NOMO-1 (cell line): ENCODE data around the gene CDHR3.

Source experiments
- DNase-seq, 2 experiments: peaks; one replicate each; lab custom pipeline; 2025; ENCODE audit not compliant: unreplicated experiment in 2 of 2; lab: John Stamatoyannopoulos, UW

Gene CDHR3

DNA sequence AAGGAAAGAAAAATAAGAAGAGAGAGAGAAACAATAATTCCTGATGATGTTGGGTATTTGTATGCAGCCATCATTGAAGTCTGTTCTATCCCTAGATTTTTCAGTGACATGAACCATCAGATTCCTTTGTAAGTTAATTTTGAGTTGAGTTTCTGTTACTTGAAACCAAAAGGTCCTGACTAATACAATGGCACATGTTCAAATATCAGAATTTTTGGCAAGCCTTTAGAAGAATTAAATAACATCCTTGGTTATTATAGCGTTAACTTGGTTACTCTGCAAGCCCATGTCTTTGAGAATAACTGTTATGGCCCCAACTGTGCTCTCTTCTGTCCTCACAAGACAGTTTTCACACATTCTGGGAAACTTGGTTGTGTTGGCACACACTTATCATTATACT is 82.5 kb downstream of the CDHR3 start:
- DNase-seq = no peak

DNA sequence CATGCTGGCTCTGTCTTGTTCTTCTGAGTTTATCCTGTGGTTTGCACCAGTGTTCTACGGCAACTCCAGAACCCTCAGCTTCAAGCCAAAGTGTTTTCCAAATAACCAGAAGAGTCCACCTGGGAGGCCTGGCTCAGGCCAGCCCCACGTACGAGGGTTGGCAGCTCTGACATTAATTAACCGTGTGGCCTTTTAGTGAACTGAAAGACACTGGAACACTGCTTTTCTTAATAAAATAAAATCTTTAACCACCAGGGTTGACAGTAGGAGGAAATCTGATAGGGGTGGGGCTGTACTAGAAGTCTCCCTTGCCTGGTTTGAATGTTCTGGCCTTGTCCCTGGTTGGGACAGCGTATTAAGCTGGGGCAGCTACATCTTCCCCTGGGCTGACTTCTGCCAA is 84.1 kb downstream of the CDHR3 start:
- DNase-seq = no peak

DNA sequence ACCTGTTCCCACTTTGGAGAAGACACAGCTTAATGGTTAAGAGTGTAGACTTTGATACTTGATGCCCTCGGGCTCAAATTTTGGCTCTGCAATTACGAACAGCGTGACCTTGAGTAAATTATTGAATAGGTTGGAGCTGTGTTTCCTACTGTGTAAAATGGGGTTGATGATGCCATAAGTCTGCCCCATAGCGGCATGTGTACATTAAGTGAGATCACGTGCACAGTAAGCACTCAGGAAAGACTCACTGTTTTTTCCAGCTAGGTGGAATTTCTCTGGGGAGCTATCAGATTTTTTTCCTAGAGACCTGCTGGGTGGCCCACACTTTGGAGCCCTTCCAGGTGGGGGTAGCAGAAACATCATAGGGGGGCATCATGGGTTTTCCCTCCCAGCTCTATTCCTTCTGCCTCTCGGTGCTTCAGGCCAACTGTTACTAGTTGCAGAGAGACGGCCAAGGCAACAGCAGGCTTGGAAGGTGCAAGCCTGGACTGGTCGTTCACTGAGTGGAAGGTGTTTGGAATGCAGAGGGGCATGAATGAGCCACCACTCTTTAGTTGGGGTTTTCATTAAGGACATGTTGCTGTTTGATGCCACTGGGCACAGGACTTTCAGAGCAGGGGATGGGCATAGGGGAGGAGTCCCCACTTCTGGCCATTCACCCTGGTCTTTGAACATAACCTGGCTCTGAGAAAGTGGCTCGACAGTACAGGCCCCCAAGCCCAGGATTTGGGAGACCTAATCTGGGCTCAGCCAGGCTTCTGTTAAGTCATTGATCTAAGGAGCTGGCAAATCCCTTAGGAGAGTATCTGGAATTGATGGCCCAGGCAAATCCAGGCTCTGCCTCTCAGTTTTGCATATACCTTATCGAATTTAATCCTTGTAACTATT is 85.0 kb downstream of the CDHR3 start:
- no peak for DNase-seq

DNA sequence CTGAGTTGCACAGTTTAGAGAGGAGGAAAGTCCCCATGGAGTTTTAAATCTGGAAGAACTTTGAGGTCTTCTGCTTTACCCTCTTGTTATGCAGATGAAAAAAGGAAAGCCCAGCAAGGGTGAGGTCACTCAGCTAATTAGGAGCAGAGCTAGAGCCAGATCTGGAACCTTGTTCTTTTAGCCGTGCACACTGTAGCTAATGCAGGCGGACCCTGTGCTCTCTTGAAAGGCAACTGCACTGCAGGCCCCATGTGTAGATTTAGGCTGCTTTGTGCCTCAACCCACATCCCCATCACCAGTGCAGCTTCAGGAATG is 85.6 kb downstream of the CDHR3 start:
- DNase-seq = no peak

DNA sequence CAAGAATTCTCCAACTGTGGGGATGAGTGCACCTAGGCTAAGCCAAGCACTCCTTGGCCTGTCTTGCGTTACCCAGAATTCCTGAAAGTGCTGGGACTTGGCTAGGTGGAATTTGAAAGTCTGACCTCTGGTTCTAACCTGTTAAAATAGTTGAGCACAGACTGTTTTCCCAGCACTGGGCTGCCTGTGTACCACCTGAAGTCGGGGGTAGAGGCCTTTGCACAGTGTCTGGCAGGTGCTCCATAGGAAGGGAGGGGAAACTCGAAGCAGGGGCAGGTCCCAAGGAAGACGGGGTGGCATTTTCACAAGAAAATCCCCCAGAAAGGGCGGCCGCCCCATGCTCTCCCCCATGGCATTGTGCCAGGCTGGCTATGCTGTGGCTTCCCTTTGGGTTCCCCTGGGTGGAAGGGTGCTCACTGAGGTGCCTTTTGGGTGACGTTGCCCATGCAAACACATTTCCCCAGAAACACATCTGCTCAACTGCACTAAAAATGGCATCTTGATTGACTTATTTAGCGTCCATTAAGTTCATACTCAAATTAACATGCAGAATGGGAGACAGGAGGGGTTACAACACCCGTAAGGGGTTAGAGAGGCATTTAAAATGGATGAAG is 86.2 kb downstream of the CDHR3 start:
- DNase-seq = no peak

DNA sequence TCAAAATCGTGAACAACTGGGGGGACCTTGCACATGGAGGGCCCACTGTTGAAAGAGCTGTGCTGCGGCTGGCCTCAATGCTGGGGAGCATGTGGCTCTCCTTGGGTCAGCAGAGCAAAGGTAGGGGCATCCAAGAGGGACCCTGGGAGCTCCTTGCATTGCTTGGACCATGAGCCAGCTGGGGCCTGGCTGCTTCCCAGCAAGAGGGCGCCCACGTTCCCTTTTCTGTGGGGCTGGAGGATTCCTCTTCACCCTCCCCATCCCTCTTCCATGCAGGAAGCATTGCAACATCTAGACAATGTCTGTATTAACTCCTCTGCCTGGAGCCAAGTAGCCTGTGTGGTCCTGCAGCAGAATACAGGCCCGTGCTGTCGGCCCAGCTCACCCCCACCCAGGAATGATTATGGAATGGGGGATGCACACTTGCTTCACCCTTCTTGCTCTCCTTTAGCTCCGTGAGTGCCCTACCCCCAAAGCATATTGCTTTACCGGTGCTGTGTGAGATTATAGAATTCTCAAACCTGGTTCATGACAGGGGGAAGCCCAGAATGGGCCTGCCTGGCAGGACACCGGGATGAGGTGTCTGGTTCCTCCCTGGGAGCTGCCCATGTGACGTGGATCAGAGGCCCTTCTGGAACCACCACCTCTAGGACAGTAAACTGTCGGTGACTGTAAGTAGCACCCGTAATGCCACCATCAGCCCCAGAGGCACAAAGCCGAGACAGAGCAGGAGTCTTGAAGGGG is 87.1 kb downstream of the CDHR3 start:
- no peak for DNase-seq

DNA sequence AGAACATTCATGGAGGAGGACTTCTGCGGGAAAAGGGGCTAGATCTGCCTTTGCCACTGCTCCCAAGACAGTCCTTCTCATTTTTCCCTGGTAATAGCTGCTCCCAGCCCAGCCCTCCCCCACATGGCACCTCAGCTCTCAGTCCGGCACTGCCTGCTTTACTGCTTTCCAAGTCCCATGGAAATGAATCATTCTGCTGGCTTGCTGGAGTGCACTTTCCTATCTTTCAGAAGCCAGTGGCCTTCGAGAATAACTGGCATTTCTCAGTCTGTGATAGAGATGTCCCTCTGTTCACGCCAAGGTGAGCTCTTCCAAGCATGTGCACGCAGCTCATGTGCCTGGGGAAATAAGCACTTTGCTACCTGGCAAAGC is 87.7 kb downstream of the CDHR3 start:
- no peak for DNase-seq

DNA sequence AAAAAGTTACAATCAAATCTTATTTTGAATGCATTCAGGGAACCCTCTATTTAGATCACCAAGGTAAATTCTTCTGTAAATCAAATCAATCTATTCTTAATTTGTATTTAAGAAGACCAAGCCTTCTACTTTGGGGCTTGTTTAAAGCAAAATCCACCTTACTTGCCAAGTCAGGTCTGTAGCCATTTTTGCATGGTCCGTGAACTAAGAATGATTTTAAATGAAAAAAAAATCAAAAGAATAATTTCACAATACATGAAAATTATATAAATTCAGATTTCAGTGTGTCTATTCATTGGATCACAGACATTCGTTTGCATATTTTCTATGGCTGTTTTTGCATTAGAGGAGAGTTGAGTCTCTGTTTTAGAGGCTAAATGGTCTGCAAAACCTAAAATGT is 89.6 kb downstream of the CDHR3 start:
- no peak for DNase-seq

DNA sequence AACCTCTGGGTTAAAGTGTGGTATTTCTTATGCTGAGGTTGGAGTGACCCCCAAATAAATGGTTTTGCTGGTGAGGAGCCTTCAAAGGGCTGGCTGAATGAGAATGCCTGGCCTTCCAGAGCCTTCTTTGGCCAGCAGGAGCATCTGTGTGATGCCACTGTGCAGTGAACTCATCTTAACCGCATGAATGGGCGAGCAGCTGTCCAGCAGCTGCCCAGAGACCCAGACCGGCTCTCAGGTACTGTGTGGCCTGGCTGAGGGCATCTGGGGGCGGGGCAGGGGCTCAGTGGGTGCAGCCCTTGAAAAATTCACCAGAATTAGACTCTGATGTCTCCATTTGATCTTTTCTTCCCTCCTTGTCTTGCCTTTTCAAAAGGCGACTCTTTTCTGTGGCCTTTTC is 90.0 kb downstream of the CDHR3 start:
- no peak for DNase-seq

DNA sequence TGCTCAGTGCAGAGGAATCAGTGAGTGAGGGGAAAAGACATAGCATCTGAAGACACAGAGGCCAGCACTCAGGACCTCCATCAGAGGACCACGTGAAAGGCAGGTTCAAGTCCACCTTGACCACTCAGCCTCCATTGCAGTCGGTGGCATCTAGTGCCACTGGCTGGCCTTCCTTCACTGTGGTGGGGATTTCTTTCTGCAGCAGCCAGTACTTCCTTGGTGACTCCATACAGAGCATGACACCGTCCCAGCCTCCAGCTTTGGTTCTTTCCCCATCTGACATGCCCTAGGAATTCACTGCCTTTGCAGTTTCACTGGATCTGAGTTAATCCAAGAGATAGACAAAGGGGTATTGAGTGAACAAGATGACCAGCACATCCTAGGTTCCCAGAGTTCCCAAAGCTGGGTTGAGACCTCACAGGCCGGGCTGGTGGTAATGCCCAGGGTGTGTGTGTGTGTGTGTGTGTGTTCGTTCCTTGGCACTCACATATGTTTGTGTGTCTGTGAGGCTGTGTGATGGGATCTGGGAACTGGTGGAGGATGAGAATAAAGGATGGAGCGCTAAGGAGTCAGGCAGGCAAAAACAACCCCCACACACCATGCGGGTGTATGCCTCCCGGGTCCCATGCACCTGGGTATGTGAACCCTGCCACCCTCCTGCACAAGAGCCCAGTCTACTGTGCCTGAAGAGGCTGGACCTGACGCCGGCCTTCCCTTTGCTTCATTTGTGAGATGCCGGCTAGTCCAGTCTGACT is 91.3 kb downstream of the CDHR3 start:
- no peak for DNase-seq

DNA sequence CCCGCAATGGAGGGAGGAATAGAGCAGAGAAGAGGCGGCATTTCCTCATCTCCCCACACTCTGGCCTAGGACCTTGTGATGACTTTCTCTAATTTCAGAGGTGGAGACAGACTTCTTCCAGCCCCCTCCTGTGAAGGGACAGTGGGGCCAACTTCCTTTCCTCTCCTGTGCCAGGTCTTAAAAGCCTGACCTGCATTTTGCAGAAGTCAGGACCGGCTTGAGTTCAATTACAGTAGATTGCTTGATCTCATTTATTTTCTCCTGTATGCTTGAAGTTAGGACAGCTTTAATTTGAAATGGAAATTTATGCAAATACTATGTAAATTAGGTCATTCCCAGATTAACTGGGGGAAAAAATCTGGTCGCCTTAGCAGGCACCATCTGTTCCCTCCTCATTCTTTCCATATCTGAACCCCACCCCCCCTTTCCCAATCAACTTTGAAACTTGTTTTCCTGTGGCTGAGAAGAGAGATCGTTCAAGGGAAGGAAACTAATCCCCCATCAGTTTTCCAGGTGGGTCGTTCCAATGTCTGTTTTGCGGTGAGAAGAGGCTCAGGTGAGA is 92.0 kb downstream of the CDHR3 start:
- no peak for DNase-seq

DNA sequence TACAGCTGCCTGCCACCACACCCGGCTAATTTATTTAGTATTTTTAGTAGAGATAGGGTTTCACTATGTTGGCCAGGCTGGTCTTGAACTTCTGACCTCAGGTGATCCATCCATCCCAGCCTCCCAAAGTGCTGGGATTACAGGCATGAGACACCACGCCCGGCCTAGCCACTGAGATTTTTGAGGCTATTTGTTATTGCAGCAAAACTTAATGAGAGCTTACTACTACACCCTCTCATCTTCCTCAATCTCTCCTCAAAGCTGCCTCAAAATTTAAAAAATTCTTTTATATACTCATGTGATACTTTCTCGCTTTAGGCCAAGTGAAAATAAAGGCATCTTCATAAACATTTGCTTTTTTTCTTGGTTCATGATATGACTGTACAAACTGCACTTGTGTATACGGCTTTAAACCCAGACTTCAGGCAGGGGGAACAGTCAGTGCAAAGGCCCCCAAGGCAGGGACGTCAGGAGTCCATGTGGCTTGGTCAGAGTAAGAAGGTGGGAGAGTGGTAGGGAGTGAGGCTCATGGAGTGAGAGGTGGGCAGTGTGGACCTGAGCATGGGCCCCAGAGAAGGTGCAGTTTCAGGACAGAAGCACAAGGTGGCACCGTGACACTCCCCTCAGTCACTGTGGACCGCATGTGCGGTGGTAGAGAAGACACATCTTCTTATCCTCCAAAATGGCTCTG is 93.6 kb downstream of the CDHR3 start:
- DNase-seq = peak; percentile 18 to 20

DNA sequence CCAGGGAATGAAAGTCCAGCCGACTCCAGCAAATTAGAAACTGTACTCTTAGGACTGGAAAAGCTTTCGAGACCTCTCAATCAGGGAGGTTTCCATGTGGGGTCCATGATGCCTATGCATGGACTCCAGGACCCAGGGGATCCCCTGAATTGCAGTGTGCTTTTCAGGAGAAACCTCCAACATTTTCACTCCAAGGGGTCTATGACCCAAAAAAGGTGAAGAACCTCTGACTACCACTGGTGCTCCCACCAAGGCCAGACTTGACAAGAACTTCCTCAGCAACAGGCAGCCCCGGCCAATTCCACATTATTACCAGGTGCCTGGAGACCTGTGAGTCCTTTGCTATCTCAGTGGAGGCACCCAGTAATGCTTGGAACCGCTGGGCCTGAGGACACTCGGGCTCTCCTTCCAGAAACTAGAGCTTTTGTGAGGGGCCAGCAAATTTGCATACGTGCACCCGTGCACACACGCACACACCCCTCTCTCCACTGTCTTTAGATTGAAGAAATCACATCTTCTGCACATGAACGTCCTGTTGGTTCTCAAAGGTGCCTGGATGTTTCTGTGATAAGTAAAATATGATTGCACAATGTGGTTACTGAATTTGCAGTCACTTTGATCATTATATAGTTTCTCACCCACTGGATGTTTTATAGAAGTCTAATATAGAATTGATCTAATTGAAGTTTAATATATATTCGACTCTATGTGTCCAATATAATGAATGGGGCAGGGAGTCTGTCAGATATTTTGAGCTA is 94.3 kb downstream of the CDHR3 start:
- no peak for DNase-seq

DNA sequence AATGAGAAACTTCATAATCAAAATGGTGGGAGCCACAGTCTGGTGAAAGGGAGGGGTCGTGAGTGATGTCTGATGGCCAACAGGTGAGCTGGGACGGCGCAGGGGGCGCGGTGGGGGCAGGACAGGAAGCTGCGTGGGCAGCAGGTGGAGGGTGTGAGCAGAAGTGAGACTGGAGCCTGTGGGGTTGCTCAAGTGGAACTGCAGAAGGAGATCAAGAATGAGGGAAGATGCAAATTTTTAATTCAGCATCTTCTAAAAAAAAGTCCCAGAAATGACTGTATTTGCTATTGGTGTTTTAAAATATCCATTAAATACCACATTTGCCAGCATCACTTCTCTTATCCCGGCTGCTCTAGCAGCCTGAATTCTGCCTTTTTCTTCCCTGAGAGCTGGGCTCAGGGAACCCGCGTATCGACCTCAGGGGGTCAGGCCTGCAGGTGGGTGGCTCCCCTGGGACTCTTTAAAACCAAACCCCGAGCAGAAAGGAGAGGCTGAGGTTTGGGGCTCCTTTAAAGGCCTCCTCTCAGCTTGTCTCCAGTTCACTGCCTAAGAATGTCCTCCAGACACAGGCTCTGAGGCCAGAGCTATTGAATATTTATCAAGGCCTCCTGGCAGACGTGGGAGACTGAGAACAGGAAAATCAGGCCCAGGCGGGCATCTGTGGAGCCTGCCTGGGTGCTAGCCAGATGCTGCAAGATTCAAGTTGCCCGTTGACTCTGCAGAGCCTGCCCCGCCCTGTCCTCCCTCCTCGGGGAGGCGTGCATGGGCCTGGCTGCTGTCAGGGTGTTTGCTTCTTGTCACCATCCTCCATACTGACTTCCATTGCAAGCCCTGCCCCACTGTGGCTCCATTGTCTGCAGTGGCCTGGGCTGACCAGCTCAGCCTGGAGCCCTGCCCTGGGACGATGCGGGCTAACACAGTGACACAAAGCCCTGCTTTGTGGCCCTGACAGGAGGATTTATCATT is 95.2 kb downstream of the CDHR3 start:
- DNase-seq = no peak

DNA sequence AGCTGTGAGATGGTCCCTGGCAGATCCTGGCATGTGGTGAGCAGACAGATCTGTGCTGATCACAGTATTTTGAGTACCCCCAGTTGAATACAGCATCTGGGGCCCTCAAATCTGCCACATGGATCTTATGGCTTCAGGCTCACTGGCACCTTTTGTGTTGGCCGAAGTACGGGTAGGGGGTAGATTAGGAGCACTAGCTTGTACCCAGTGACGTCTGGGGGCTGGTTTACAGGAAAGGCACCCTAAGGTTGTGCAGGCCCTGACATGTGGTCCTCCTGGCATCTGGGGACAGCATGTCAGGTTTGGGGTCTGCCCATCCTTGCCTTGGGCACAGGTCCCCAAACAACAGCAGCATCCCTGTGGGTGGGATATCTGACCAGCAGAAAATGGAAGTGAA is 95.9 kb downstream of the CDHR3 start:
- no peak for DNase-seq

DNA sequence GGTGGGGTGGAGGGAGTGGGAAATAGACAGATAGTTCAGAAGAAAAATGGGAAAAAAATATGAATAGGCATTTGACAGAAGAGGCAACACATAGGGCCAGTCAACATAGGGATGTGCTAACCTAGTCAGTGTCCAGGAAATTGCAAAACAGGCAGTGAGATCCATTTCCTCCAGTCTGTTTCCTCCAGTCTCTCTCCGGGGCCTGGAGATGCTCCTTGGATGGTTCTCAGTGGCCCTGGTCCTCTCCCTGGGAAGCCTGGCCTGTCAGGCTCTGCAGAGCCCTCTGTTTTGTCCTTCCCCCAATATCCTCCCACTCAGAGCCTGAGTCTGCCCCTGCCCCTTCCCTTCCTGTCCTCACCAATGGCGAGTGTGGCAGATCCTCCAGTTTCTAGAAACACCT is 96.5 kb downstream of the CDHR3 start:
- no peak for DNase-seq

DNA sequence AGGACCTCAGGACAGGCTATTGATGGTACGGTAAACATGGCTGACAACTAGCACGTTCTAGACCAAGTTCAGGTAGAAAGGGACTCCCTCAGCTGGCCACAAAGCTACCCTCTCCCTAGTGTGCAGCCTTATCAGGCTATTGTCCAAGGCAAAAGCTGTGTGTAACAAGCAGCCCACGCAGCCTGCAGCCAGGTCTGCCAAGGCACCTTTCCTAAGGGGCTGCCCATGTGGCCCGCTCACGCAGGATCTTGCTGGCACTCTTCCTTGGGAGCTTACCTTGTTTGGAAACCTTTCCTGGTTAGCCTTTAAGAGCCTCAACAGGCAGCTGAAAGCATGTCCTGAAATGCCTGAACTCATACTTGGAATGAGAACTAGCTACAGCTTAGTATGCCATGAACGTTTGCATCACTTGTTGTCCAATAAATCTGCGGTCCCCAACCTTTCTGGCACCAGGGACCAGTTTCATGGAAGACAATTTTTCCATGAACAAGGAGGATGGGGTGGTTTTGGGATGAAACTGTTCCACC is 97.4 kb downstream of the CDHR3 start:
- no peak for DNase-seq

DNA sequence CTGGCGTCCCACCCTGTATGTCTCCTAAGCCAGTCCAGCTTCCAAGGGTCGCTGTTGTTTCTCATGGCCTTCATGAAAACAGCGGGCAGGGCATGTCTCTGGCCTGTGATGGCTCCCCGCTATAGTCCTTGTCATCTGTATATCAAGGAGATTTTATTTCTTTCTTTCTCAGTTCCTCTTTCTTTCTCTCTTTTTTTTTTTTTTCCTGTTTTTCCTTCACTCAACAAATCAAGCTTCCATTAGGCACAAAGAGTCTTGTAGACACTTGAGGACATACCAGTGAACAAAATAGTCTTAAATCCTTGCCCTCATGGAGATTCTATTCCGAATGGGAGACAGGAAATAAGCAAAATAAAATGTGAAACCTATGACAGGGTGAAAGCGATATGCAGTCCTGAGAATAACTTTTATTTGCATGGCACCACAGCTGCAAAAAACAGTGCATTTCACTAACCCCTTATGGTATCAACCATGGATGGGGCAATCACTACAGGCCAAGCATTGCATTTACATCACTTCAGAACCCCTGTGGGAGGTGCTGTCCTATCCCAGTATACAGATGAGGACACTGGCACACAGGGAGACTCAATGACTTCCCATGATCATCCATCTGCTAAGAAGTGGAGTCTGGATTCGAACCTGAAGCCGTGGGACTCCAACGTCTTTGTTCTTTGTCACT is 98.4 kb downstream of the CDHR3 start:
- no peak for DNase-seq
